Activated CD4-positive, alpha-beta T cell treated with anti-CD3 and anti-CD28 coated beads for 36 hours (primary cell): ENCODE results near the gene TTYH3. TPM values are rescaled to one million over a fixed set of nuclear protein-coding genes. Genes with fewer than 3 reads are reported as not detected.
A peak's percentile ranks its signal among the peaks of the same experiment; 100 is the strongest.

Source experiments
- ATAC-seq: fragments of 200-7000 bp; cut with Tn5 transposase; one replicate; pipeline ENCODE4 v1.10.0; 2021; ENCODE audit warnings: mild to moderate bottlenecking, moderate library complexity
- CTCF ChIA-PET: fragments of 350-600 bp; sonication (Branson Sonifier 250); formaldehyde crosslinking; loops from one replicate; lab custom pipeline; 2021; ENCODE audit warnings: antibody characterized with exemption; lab: Charles Lee
- POLR2A ChIA-PET: fragments of 350-600 bp; sonication (Branson Sonifier 250); formaldehyde crosslinking; loops from one replicate; lab custom pipeline; 2021; ENCODE audit warnings: antibody characterized with exemption, inconsistent platforms; lab: Charles Lee
- DNase-seq: peaks from one replicate; pipeline ENCODE4 v3.0.0-alpha.2; 2020
- H3K27ac Mint-ChIP-seq: one replicate; pipeline ENCODE4 v1.8.0; 2021; ENCODE audit warnings: mixed read lengths
- H3K27me3 Mint-ChIP-seq: one replicate; pipeline ENCODE4 v1.8.0; 2021; ENCODE audit warnings: mixed read lengths
- H3K36me3 Mint-ChIP-seq: one replicate; pipeline ENCODE4 v1.8.0; 2021; ENCODE audit warnings: low read depth, mixed read lengths
- H3K4me1 Mint-ChIP-seq: one replicate; pipeline ENCODE4 v1.8.0; 2021; ENCODE audit warnings: mixed read lengths
- H3K4me3 Mint-ChIP-seq: one replicate; pipeline ENCODE4 v1.8.0; 2021; ENCODE audit warnings: mild to moderate bottlenecking, moderate library complexity, mixed read lengths
- H3K9me3 Mint-ChIP-seq: one replicate; pipeline ENCODE4 v1.8.0; 2021; ENCODE audit warnings: low read depth, mixed read lengths
- intact Hi-C, 2 experiments: fragments of 100-400 bp; cut with DNase I in 1 of 2; cut with micrococcal nuclease in 1 of 2; formaldehyde crosslinking; loops; one replicate each; pipeline versions ENCODE4 v1.14.2 to v1.15.1; 2022 to 2024; cut with DNase I, micrococcal nuclease
- total RNA-seq, 2 experiments: library from RNA; stranded (reverse); gene quantifications; one replicate each; pipeline ENCODE4 v1.2.3, GENCODE V29; 2021

TTYH3 gene
- total RNA-seq, 2 experiments from 2014 or later, result 18.7 to 20.2 TPM

- POLR2A ChIA-PET, result no interaction called here
- Mint-ChIP-seq H3K27me3 (no peaks in the 10 kb centered on the region), H3K27ac (no peak overlapping the region), H3K36me3 (no peaks in the 10 kb centered on the region), H3K4me3 (no peak overlapping the region), H3K9me3 (no peaks in the 10 kb centered on the region), H3K4me1 (no peaks in the 10 kb centered on the region)
- intact Hi-C loops, result no loop called here
- ATAC-seq (no peak), DNase-seq (no peak)
- CTCF ChIA-PET, result no interaction called here
These were observed 25.4 kb downstream of the TTYH3 start for GRCh38 chr7:2657208-2657607.

- ChIA-PET POLR2A (no interaction called here), CTCF (no interaction called here)
- H3K36me3 Mint-ChIP-seq, result no peaks in the 10 kb centered on the region
- no peaks in the 10 kb centered on the region for H3K27me3 Mint-ChIP-seq
- DNase-seq (no peak), ATAC-seq (no peak)
- no peaks in the 10 kb centered on the region for H3K4me1 Mint-ChIP-seq
- no peaks in the 10 kb centered on the region for H3K9me3 Mint-ChIP-seq
- no peak overlapping the region for H3K27ac Mint-ChIP-seq
- intact Hi-C loops, result no loop called here
- H3K4me3 Mint-ChIP-seq, result no peak overlapping the region
These were observed 26.3 kb downstream of the TTYH3 start for GRCh38 chr7:2657920-2658671.

GRCh38 chr7:2658941-2659340 lies 27.2 kb downstream of the TTYH3 start:
- ChIA-PET CTCF (interaction anchor here (0.6 to 1.6 kb wide), 2 partner anchors 12 to 52 kb away, joined by 3 to 8 read pairs; no protein-coding TSS in a partner anchor), POLR2A (no interaction called here)
- Mint-ChIP-seq H3K4me3 (no peak overlapping the region), H3K4me1 (no peaks in the 10 kb centered on the region), H3K36me3 (no peaks in the 10 kb centered on the region), H3K27me3 (no peaks in the 10 kb centered on the region), H3K27ac (no peak overlapping the region), H3K9me3 (no peaks in the 10 kb centered on the region)
- DNase-seq (no peak), ATAC-seq (no peak)
- intact Hi-C loops, result no loop called here

DNA sequence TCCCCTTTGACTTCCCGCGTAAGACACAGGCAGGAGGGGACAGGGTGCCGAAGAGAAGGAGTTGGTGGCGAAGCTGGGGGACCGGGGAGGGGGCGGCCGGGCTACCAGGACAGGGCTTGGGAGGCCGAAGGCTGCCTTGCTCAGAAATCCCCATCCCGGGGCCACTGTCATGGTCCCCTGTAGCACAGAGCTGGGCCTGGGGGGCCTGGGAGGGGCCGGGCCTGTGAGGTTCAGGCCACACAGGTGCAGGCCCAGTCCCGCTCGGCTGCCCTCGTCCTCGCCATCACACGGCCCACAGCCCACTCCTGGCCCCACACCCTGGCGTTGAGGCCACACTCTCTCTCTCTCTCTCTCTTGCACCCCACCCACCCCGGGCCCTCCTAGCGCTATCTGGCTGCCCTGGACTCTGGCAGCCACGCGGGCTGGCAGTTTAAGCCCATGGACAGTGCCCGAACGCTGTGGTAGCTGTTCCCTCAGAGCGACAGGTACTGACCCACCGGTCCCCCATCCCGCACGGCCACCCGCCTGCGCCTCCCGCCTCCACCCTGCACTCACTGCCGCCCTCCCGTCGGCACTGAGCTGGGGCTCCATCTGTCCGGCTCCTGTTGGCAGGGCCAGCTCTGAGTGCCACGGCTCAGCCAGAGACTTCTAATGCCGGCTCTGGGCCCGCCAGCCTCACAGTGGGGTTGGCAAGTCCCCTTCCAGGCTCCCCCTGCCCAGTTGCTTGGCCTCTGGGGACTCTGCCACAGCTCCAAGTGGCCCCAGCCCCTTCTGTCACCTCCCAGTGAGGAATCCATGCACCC lies 28.0 kb downstream of the TTYH3 start:
- no peak for ATAC-seq
- intact Hi-C loops, result no loop called here
- Mint-ChIP-seq H3K27ac (no peak overlapping the region), H3K4me3 (no peak overlapping the region), H3K36me3 (no peaks in the 10 kb centered on the region), H3K9me3 (no peaks in the 10 kb centered on the region), H3K27me3 (no peaks in the 10 kb centered on the region), H3K4me1 (no peaks in the 10 kb centered on the region)
- no peak for DNase-seq
- ChIA-PET CTCF (interaction anchor here (0.6 to 1.6 kb wide), 2 partner anchors 11 to 70 kb away, joined by 4 to 8 read pairs; no protein-coding TSS in a partner anchor), POLR2A (no interaction called here)

- ATAC-seq, result no peak
- POLR2A ChIA-PET, result no interaction called here
- CTCF ChIA-PET, result interaction anchor here (0.6 to 1.6 kb wide), 2 partner anchors 11 to 69 kb away, joined by 4 to 8 read pairs; no protein-coding TSS in a partner anchor
- H3K36me3 Mint-ChIP-seq, result no peaks in the 10 kb centered on the region
- H3K4me3 Mint-ChIP-seq, result no peak overlapping the region
- intact Hi-C loops, result no loop called here
- DNase-seq, result no peak
- no peak overlapping the region for H3K27ac Mint-ChIP-seq
- H3K27me3 Mint-ChIP-seq, result peaks cover 2% of the 10 kb centered on the region
- no peaks in the 10 kb centered on the region for H3K9me3 Mint-ChIP-seq
- H3K4me1 Mint-ChIP-seq, result peaks cover 1% of the 10 kb centered on the region
These were observed 28.7 kb downstream of the TTYH3 start for GRCh38 chr7:2660359-2661095.

DNA sequence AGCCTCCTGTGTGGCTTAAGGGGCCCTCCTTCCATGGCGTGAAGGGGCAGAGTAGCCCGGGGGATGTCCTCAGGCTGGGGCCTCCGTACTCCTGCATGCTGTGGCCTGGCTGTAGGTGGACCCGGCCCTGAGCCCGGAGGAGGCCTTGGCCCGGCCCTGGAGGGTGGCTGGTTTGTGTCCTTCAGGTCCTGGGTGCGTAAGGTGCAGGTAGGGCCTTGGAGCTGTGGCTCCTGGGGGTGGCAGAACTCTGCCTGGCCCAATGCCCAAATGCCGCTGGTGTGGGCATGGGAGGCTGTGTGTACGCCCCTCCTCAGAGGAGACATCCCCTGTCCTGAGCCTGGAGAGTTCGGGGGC lies 29.3 kb downstream of the TTYH3 start:
- no peak overlapping the region for H3K27ac Mint-ChIP-seq
- ChIA-PET POLR2A (no interaction called here), CTCF (no interaction called here)
- H3K36me3 Mint-ChIP-seq, result no peaks in the 10 kb centered on the region
- no peak overlapping the region for H3K4me3 Mint-ChIP-seq
- peaks cover 1% of the 10 kb centered on the region for H3K4me1 Mint-ChIP-seq
- intact Hi-C loops, result no loop called here
- DNase-seq (no peak), ATAC-seq (no peak)
- peaks cover 2% of the 10 kb centered on the region for H3K27me3 Mint-ChIP-seq
- no peaks in the 10 kb centered on the region for H3K9me3 Mint-ChIP-seq

DNA sequence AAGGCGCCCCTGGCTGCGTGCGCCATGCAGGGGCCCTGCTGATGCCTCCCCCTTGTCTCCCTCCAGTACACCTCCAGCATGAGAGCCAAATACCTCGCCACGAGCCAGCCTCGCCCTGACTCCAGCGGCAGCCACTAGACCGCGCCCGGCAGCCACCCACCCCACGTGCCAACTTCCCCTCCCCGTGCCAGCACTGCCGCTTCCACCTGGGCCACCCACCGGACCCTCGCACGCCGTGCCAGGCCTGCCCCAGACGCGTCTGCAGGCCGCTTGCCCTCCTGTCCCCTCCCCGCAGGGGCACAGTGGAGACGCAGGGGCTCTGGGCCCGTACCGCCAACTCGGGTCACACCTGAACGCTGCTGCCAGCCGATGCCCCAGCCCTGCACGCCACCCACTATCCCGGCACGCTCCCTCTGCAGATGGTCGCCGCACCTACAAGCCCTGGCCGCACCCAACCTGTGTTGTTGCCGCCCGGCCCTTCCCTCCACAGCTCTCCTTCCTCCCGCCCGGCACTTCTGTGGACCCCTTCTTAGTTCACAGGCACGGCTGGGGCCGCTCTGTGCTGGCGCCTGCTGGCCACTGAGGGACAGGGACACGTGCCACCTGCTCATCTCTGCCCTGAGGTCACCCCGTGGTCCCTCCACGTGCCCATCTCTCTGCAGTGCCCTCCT lies 30.0 kb downstream of the TTYH3 start:
- DNase-seq (peak; percentile 24), ATAC-seq (no peak)
- ChIA-PET POLR2A (no interaction called here), CTCF (no interaction called here)
- Mint-ChIP-seq H3K4me1 (peaks cover 1% of the 10 kb centered on the region), H3K4me3 (no peak overlapping the region), H3K27me3 (peaks cover 5% of the 10 kb centered on the region), H3K9me3 (no peaks in the 10 kb centered on the region), H3K36me3 (no peaks in the 10 kb centered on the region), H3K27ac (no peak overlapping the region)
- intact Hi-C loops, result no loop called here

GRCh38 chr7:2662273-2663120 lies 30.7 kb downstream of the TTYH3 start:
- Mint-ChIP-seq H3K27ac (no peak overlapping the region), H3K9me3 (no peaks in the 10 kb centered on the region), H3K4me3 (no peak overlapping the region), H3K36me3 (no peaks in the 10 kb centered on the region), H3K4me1 (peaks cover 1% of the 10 kb centered on the region), H3K27me3 (peaks cover 8% of the 10 kb centered on the region)
- POLR2A ChIA-PET, result no interaction called here
- CTCF ChIA-PET, result no interaction called here
- no peak for DNase-seq
- intact Hi-C loops, result no loop called here
- ATAC-seq, result no peak

GRCh38 chr7:2663121-2663886 lies 31.5 kb downstream of the TTYH3 start:
- intact Hi-C loops, result no loop called here
- Mint-ChIP-seq H3K27me3 (peaks cover 8% of the 10 kb centered on the region), H3K4me3 (no peak overlapping the region), H3K9me3 (no peaks in the 10 kb centered on the region), H3K27ac (no peak overlapping the region), H3K4me1 (peaks cover 1% of the 10 kb centered on the region), H3K36me3 (no peaks in the 10 kb centered on the region)
- POLR2A ChIA-PET, result no interaction called here
- no peak for ATAC-seq
- CTCF ChIA-PET, result no interaction called here
- DNase-seq, result no peak

GRCh38 chr7:2663960-2664359 lies 32.2 kb downstream of the TTYH3 start:
- Mint-ChIP-seq H3K4me3 (no peak overlapping the region), H3K36me3 (no peaks in the 10 kb centered on the region), H3K4me1 (peaks cover 1% of the 10 kb centered on the region), H3K27ac (no peak overlapping the region), H3K9me3 (no peaks in the 10 kb centered on the region), H3K27me3 (peaks cover 8% of the 10 kb centered on the region)
- no peak for DNase-seq
- CTCF ChIA-PET, result no interaction called here
- intact Hi-C loops, result no loop called here
- POLR2A ChIA-PET, result no interaction called here
- ATAC-seq, result no peak
